Stimulated activated CD4-positive, alpha-beta T cell treated with anti-CD3 and anti-CD28 coated beads, Interleukin-2, amount 100 ng/mL, for 48 hours (primary cell): ENCODE measurements around the gene DIMT1.

Experiments used
- DNase-seq, 2 donors: peaks; one replicate each; pipeline ENCODE4 v3.0.0-alpha.2; 2020

Gene DIMT1

DNA sequence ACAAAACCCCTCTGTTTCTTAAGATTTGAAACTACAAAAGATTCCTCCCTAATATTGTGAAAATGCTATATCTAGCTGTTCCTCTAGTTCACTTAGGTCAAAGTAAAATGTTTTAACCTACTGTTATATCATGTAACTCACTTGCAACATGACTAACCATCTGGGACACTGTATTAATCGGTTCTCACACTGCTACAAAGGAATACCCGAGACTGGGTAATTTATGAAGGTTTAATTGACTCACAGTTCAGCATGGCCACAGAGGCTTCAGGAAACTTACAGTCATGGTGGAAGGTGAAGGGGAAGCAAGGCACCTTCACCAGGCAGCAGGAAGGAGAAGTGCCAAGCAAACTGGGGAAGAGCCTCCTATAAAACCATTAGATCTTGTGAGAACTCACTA is 34.7 kb downstream of the DIMT1 start:
- no peak for DNase-seq

DNA sequence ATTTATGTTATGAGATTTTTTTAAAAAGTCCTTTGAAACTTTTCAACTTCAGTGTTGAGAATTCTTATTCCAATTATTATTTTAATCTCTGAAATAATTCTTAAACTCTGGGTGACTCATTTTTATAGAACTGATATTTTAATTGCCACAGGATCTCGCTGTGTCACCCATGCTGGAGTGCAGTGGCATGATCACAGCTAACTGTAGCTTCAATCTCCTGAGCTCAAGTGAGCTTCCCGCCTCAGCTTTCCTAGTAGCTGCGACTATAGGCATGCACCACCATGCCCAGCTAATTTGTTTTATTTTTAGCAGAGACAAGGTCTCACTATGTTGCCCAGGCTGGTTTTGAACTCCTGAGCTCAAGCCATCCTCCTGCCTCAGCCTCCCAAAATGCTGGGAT is 41.0 kb downstream of the DIMT1 start:
- DNase-seq: no peak

DNA sequence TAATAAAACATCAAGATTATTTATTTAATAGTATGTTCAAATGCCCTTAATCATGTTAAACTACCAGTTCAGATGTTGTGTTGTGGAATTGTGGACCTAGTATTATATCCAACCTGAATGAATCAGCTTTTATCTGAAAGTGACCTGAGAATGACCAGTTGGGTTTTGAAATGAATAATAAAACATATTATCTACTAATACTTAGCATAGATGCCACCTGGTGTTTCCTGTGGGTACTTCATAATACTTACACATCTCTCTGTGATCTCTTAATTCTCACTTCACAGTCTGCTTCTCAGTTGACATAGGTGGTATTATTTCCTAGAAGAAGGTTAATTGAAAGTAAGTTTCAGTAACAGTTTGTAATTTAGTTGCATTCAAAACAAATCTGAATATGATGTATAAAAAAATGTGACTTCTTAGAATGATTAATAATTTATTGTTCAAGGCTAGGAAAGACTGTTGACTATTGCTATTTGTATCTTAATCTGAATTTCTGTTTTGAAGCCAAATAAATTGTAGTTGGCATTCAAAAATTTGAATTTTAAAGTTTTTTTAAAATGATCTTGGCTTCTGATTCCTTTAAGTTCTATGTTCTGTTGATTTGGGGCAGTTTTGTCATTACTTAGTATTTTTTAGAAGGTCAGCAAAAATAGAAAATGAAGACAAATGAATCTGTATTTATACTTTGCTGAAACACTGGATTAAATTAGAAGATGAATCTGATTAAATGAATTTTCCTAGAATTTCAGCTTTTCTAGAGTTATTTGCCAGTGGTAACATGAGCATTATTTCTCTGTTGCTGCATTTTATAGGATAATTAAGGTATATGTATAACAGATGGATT is 49.5 kb downstream of the DIMT1 start:
- no peak for DNase-seq

DNA sequence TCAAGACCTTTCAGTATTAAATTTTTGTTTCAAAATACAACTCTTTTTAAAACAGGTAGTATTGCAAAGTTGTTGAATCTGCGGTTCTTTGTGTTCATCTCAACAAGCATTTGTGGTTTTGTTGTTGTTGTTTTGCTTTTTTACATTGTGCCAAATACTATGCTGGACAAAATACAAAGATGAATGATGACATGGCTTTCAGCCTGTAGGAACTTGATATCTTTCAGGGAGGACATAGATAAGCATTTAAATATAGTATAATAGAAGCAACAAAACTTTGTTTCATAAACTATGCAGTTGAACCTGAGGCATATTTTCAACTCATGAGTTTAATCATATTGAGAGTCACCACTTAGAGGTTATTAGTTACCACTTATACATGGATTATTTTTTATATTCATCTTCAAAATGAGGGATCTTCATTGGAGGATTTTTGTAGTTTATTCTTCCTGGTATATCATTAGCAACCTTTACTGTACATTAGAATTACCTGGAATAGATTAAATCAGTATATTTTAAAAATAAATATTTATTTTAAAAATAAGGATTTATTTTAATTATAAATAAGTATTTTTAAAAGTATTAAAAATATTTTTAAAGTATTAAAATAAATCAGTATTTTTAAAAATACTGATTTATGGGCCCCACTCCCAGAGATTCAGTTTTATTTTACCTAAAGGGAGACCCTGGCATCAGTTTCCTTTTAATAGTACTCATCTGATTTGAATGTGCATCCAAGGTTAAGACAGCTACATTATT is 54.8 kb downstream of the DIMT1 start:
- DNase-seq: no peak

DNA sequence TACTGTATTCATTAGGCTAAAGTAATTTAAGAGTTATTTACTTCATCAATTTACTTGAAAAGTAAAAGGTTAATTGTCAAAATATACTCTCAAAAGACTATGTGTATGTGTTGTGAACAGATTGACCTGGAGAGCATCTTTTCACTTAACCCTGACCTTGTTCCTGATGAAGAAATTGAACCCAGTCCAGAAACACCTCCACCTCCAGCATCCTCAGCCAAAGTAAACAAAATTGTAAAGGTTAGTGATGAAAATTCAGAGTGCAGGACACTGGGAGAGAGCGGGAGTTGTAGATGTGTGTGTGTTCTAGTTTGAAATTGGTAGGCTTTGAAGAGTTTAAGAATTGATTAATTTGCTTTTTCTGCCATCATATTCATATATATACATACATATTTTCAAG is 55.8 kb downstream of the DIMT1 start:
- no peak for DNase-seq

DNA sequence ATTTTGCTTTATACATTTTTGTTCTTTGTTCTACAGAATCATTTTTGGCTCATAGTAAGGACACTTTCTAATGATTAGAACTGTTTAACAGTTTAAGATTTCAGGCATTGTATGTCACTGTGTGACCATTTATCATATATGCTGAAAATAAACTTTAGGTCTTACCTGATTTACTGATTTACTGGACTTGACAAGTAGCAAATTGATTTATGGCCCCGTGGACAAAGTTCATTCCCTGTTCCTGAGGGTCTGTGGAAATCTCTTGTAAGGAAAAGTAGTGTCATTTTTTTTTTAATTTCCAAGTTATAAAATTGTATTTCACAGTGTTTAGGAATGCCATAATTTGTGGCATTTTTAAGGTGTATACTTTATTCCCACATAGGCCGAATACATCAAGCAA is 57.0 kb downstream of the DIMT1 start:
- no peak for DNase-seq

DNA sequence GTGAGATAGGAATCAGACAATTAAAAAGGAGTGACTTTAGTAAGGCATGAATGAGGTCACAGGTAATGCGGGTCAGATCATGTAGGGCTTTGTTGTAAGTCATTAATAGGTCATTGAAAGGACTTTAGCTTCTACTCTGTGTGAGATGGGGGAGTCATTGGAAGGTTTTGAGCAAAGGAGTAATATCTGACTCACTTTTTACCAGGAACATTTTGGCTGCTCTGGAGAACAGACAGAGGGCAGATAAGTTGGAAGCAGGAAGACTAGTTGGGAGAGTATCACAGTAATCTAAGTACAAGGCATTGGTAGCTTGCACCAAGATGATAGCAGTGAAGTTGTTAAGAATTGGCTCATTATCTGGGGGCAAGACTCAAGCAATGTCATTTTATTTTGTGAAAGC is 60.3 kb downstream of the DIMT1 start:
- DNase-seq: no peak

DNA sequence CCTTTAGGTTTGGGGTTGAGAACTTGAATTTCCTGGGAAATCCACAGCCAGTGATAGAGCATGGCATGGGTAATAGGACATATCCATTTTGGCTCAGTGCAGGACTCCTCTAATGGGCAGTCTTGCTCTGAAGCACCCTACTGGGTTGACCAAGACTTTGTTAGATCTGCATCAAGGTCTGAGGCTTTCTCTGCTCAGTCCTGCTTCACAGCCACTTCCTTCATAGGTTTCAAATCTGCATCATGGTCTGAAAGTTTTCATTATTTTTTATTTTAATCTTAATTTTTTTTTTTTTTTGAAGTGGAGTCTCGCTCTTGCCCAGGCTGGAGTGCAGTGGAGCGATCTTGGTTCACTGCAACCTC is 61.2 kb downstream of the DIMT1 start:
- DNase-seq: no peak

DNA sequence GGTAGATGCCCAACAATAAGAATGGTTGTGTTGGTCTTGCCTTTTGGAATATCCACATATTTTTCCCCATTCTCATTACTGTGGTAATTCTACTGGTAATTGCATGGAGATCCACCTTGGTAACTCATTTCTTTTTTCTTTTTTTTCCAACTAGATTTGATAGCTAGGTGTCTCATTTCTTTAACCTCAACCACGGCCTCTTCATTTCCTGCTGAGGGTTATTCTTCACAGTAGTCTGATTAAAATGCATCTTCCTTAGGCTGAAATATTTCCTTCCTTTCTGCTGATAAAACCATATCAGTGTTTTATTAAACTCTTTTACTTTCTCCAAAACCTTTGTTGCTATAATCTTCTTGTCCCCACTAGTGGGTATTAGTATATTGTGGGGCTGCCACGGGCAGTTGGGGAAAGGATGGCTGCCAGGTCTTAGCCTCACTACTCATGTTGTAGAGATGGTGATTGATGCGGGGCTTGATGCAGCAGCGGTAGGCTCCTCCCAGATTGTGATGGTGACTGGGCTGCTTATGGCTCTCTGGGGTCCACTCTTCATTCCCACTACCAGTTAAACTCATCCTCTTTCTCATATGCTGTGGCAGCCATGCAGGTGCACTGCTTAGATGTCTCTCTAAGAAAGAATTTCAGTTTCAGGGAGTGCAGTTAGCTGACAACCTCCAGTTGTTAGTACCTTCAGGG is 61.8 kb downstream of the DIMT1 start:
- no peak for DNase-seq

DNA sequence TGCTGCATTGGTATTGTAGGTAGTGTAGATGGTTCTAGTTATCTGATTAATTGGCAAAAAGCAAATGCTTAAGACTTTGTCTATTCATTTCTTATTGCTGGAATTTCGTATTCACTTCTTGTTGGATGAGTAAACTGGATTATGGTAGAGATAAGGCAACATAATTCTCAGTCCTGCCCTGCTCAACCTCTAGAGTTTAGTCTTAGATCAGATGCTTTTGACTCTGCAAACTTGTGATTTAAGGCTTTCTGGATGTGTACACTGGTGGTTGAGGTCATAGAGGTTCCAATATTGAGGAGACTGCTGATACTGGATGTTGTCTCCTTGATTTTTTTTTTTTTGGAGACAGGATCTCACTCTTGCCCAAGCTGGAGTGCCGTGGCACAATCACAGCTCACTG is 62.7 kb downstream of the DIMT1 start:
- no peak for DNase-seq

DNA sequence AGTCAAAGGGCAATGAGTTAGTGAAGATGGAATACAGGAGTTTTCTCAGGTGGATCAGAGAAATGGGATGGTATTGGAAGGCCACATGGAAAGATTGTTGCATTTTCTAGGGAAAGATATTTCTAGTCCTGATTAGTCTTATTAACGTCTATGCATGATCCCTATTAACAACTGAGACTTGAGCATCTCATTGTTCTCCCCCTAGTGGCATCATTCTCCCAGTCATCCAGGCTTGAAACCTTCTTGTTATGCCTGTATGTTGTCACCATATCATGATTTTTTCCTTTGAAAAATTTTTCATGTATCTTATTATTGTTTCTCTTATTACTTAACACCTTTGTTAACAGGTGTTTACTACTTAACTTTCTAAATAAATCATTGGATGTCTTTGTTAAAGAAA is 63.3 kb downstream of the DIMT1 start:
- DNase-seq: no peak
